B cell (primary cell): ENCODE data around the gene PRR27. TPM values are rescaled to one million over a fixed set of nuclear protein-coding genes. Genes with fewer than 3 reads are reported as not detected.

Experiments
- ATAC-seq: fragments of 200-7000 bp; cut with Tn5 transposase; one replicate; pipeline ENCODE4 v1.10.0; 2021; ENCODE audit warnings: low read depth, mild to moderate bottlenecking, moderate number of reproducible peaks, moderate library complexity
- CTCF ChIA-PET: fragments of 350-600 bp; sonication (Branson Sonifier 250); formaldehyde crosslinking; loops from one replicate; lab custom pipeline; 2021; ENCODE audit warnings: antibody characterized with exemption, inconsistent platforms; lab: Charles Lee
- POLR2A ChIA-PET: fragments of 350-600 bp; sonication (Branson Sonifier 250); formaldehyde crosslinking; loops from one replicate; lab custom pipeline; 2021; ENCODE audit warnings: antibody characterized with exemption; lab: Charles Lee
- DNase-seq: peaks from one replicate; pipeline ENCODE4 v3.0.0; 2013
- H2AFZ ChIP-seq: 2 replicates; pipeline ENCODE4 v1.6.1; 2012; ENCODE audit warnings: mild to moderate bottlenecking, low read depth, low read length; ENCODE audit not compliant: insufficient read depth, poor library complexity, severe bottlenecking
- H3K27ac ChIP-seq, 2 donors: 1 replicate in 1 of 2; 2 replicates in 1 of 2; pipeline ENCODE4 v1.5.1; 2012 to 2013; ENCODE audit warnings: low read length in 2 of 2, mild to moderate bottlenecking in 2 of 2, moderate library complexity in 1 of 2
- H3K27me3 ChIP-seq, 4 experiments: fragments of 200-600 bp in 1 of 4; sonication (generic) in 1 of 4; replicated peaks in 1 of 4; 1 replicate in 2 of 4; 2 replicates in 2 of 4; pipeline versions ENCODE4 v1.6.1 to v1.7.0; 2013 to 2016; ENCODE audit warnings: low read length in 3 of 4, mild to moderate bottlenecking in 2 of 4, mixed read lengths in 1 of 4, moderate library complexity in 1 of 4; ENCODE audit not compliant: insufficient read depth in 4 of 4, control insufficient read depth in 3 of 4; ENCODE audit errors: control extremely low read depth in 1 of 4
- H3K36me3 ChIP-seq, 2 experiments: replicated peaks in 1 of 2; 1 replicate in 1 of 2; 2 replicates in 1 of 2; pipeline versions ENCODE4 v1.6.1 to v1.7.1; 2013; ENCODE audit warnings: low read length in 1 of 2; ENCODE audit not compliant: insufficient read depth in 2 of 2, control insufficient read depth in 1 of 2; ENCODE audit errors: control extremely low read depth in 1 of 2, extremely low read depth in 1 of 2
- H3K4me1 ChIP-seq, 2 donors: fragments of 200-600 bp in 1 of 2; sonication (generic) in 1 of 2; 1 replicate in 1 of 2; 2 replicates in 1 of 2; pipeline versions ENCODE4 v1.5.1 to v1.6.1; 2013 to 2017; ENCODE audit warnings: low read length in 2 of 2; ENCODE audit not compliant: control insufficient read depth in 2 of 2, insufficient read depth in 2 of 2
- H3K4me2 ChIP-seq: replicated peaks from 2 replicates; pipeline ENCODE3; 2012; ENCODE audit warnings: mild to moderate bottlenecking, low read depth, low read length; ENCODE audit not compliant: poor library complexity, severe bottlenecking
- H3K4me3 ChIP-seq, 5 experiments: fragments of 200-600 bp in 1 of 5; sonication (generic) in 1 of 5; 1 replicate in 3 of 5; 2 replicates in 2 of 5; pipeline versions ENCODE4 v1.5.1 to v1.7.0; 2011 to 2016; ENCODE audit warnings: low read length in 4 of 5, mild to moderate bottlenecking in 4 of 5, low read depth in 2 of 5, control low read depth in 1 of 5, moderate library complexity in 1 of 5; ENCODE audit not compliant: insufficient read depth in 1 of 5; ENCODE audit errors: control extremely low read depth in 1 of 5, extremely low read depth in 1 of 5
- H3K79me2 ChIP-seq: fragments of 200-600 bp; sonication (generic); one replicate; pipeline ENCODE4 v1.6.0; 2016; ENCODE audit warnings: low read length; ENCODE audit not compliant: control insufficient read depth, insufficient read depth
- H3K9ac ChIP-seq: fragments of 200-600 bp; sonication (generic); 2 replicates; pipeline ENCODE4 v1.6.1; 2017; ENCODE audit warnings: mild to moderate bottlenecking, low read length, moderate library complexity
- H3K9me3 ChIP-seq, 3 donors: one replicate each; pipeline versions ENCODE4 v1.6.1 to v1.7.1; 2013; ENCODE audit warnings: low read length in 2 of 3; ENCODE audit not compliant: control insufficient read depth in 2 of 3, insufficient read depth in 1 of 3; ENCODE audit errors: control extremely low read depth in 1 of 3
- H4K20me1 ChIP-seq: 2 replicates; pipeline ENCODE4 v1.6.0; 2012; ENCODE audit warnings: mild to moderate bottlenecking, low read length; ENCODE audit not compliant: insufficient read depth, control insufficient read depth, poor library complexity, severe bottlenecking
- H3K27ac Mint-ChIP-seq: one replicate; pipeline ENCODE4 v1.8.0; 2021; ENCODE audit warnings: mixed read lengths
- H3K27me3 Mint-ChIP-seq: one replicate; pipeline ENCODE4 v1.8.0; 2021; ENCODE audit warnings: mixed read lengths
- H3K4me1 Mint-ChIP-seq: one replicate; pipeline ENCODE4 v1.8.0; 2021; ENCODE audit warnings: mixed read lengths
- H3K4me3 Mint-ChIP-seq: one replicate; pipeline ENCODE4 v1.8.0; 2021; ENCODE audit warnings: mixed read lengths
- H3K9me3 Mint-ChIP-seq: one replicate; pipeline ENCODE4 v1.8.0; 2022; ENCODE audit warnings: mixed read lengths; ENCODE audit not compliant: insufficient read depth
- CTCF ChIP-seq: fragments of 200-600 bp; IDR thresholded peaks from one replicate; pipeline ENCODE4 v1.8.0; 2022; ENCODE audit warnings: antibody characterized with exemption, mild to moderate bottlenecking
- EZH2 ChIP-seq: IDR thresholded peaks from 2 replicates; pipeline ENCODE4 v1.6.1; 2012; ENCODE audit warnings: borderline replicate concordance, low read depth, mild to moderate bottlenecking, moderate library complexity, low read length; ENCODE audit not compliant: insufficient read depth, poor library complexity, severe bottlenecking
- WGBS: methylation state at CpG from one replicate; pipeline ENCODE4 v1.1.5; 2013; ENCODE audit warnings: missing lambda C conversion rate; ENCODE audit not compliant: insufficient coverage; 5-methylcytosine and 5-hydroxymethylcytosine counted together
- intact Hi-C: fragments of 100-400 bp; cut with micrococcal nuclease; formaldehyde crosslinking; loops from one replicate; pipeline ENCODE4 v1.10.0; 2022
- polyA plus RNA-seq: library from polyadenylated mRNA; depleted of rRNA; stranded (reverse); fragments of >200 nt; gene quantifications from 2 replicates; pipeline ENCODE4 v1.2.3, GENCODE V29; 2012
- total RNA-seq, 2 donors: library from RNA; stranded (reverse); fragments of 120-200 nt in 1 of 2; gene quantifications; 1 replicate in 1 of 2; 2 replicates in 1 of 2; pipeline versions ENCODE4 v1.2.3 to v1.2.4, GENCODE V29; 2013 to 2022

The PRR27 gene
- total and polyA plus RNA-seq, 2 donors (not counting 1 experiment from before 2014, with no cell fraction given): not detected

GRCh38 chr4:70113656-70114055, 40.4 kb upstream of the PRR27 start:
- Mint-ChIP-seq H3K27me3 (no peaks in the 10 kb centered on the region), H3K9me3 (no peaks in the 10 kb centered on the region), H3K4me3 (no peak overlapping the region), H3K27ac (no peak overlapping the region), H3K4me1 (no peaks in the 10 kb centered on the region)
- POLR2A ChIA-PET: no interaction called here
- Histone ChIP-seq H3K9ac (no peak overlapping the region), H3K27ac (no peak overlapping the region), H3K4me2 (no peak overlapping the region), H3K27me3 (no peaks in the 10 kb centered on the region), H3K4me1 (no peaks in the 10 kb centered on the region), H3K9me3 (no peaks in the 10 kb centered on the region), H2AFZ (no peak overlapping the region), H4K20me1 (no peaks in the 10 kb centered on the region), H3K36me3 (no peaks in the 10 kb centered on the region), H3K4me3 (no peak overlapping the region), H3K79me2 (no peaks in the 10 kb centered on the region)
- ATAC-seq (no peak), DNase-seq (no peak)
- CTCF ChIA-PET: no interaction called here
- WGBS: no CpG with 5 or more reads among the region's 1 CpG
- TF ChIP-seq CTCF: no peak
- intact Hi-C loops: no loop called here

GRCh38 chr4:70114096-70114495, 39.9 kb upstream of the PRR27 start:
- no peaks in the 10 kb centered on the region for H3K4me1 Mint-ChIP-seq
- Histone ChIP-seq H3K36me3 (no peaks in the 10 kb centered on the region), H2AFZ (no peak overlapping the region), H3K79me2 (no peaks in the 10 kb centered on the region), H3K9ac (no peak overlapping the region), H3K4me1 (no peaks in the 10 kb centered on the region), H3K27me3 (no peaks in the 10 kb centered on the region), H4K20me1 (no peaks in the 10 kb centered on the region), H3K4me2 (no peak overlapping the region), H3K27ac (no peak overlapping the region), H3K4me3 (no peak overlapping the region), H3K9me3 (no peaks in the 10 kb centered on the region)
- no peak overlapping the region for H3K4me3 Mint-ChIP-seq
- intact Hi-C loops: no loop called here
- ATAC-seq: no peak
- H3K27me3 Mint-ChIP-seq: no peaks in the 10 kb centered on the region
- CTCF ChIA-PET: no interaction called here
- TF ChIP-seq CTCF (no peak), EZH2 (no peak)
- POLR2A ChIA-PET: no interaction called here
- no CpG with 5 or more reads among the region's 2 CpGs for WGBS
- no peak for DNase-seq
- H3K9me3 Mint-ChIP-seq: no peaks in the 10 kb centered on the region
- no peak overlapping the region for H3K27ac Mint-ChIP-seq
